Erythroblast (primary cell): Measurements from ENCODE around the gene GUCD1.

Source experiments
- GATA1 ChIP-seq: IDR thresholded peaks from 2 replicates; pipeline ENCODE4 v1.6.1; 2011; ENCODE audit warnings: low read depth, mild to moderate bottlenecking, control low read depth, low read length, moderate library complexity
- POLR2A ChIP-seq: IDR thresholded peaks from 2 replicates; pipeline ENCODE4 v1.6.1; 2011; ENCODE audit warnings: mild to moderate bottlenecking, low read length

DNA sequence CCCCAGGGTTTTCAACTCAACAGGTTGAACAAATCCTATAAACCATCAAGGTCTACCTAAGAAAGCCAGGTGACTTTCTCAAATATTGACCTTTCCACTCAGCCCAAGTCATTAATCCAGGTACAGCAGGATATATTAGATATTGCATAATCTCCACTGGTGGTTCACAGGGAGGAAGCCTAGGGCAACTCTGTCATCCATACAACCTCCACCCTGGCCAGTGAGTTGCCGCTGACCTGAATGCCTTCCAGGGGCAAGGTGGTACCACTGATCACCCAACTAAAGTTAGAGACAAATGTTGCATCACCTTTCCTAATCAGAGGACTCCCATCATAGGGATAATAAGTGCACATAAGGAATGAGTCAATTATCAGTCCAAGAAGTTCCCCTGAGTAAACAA lies 22.9 kb downstream of the GUCD1 start:
- TF ChIP-seq POLR2A, result no peak
- no peak for TF ChIP-seq GATA1
